H1 (cell line): ENCODE results near the gene HMGN1. TPM values are rescaled to one million over a fixed set of nuclear protein-coding genes. Genes with fewer than 3 reads are reported as not detected.

ENCODE experiments used
- BCL11A ChIP-seq, 2 experiments: IDR thresholded peaks; one replicate each; pipeline ENCODE4 v1.6.1; 2011; ENCODE audit warnings: low read depth in 2 of 2, low read length in 2 of 2, mild to moderate bottlenecking in 2 of 2
- JUN ChIP-seq: IDR thresholded peaks from 2 replicates; pipeline ENCODE4 v1.6.1; 2011; ENCODE audit warnings: low read depth, mild to moderate bottlenecking, improper control_type of control experiment, low read length
- NANOG ChIP-seq: IDR thresholded peaks from 2 replicates; pipeline ENCODE4 v1.6.1; 2011; ENCODE audit warnings: low read length, low read depth, mild to moderate bottlenecking, inconsistent platforms; ENCODE audit not compliant: insufficient read depth, poor library complexity, severe bottlenecking
- TEAD4 ChIP-seq: IDR thresholded peaks from 2 replicates; pipeline ENCODE4 v1.6.1; 2012; ENCODE audit warnings: low read depth, low read length, inconsistent platforms, mixed read lengths
- polyA plus RNA-seq, 7 experiments: library from polyadenylated mRNA; depleted of rRNA in 3 of 7; stranded (reverse) in 5 of 7; unstranded in 2 of 7; fragments of >200 nt in 5 of 7; fragments of 200-250 nt in 2 of 7; gene quantifications; 1 replicate in 5 of 7; 2 replicates in 1 of 7; 4 replicates in 1 of 7; pipeline versions ENCODE4 v1.2.1 to v1.2.3, GENCODE V29; 2011 to 2013; ENCODE audit warnings: missing spikeins in 2 of 7, mixed read lengths in 2 of 7
- total RNA-seq: library from RNA; stranded (reverse); fragmentation: NEBNext Ultra II Directional; extraction: Animal tissue kit (Norgen Biotek cat#: 25700); gene quantifications from 2 replicates; pipeline ENCODE4 v1.2.1, GENCODE V29; 2021

HMGN1 gene
- total and polyA plus RNA-seq, 2 of the 8 experiments (the other 6 are each of a cell fraction or from before 2014, with no cell fraction given), result 279 to 505 TPM

- TF ChIP-seq JUN (no peak), TEAD4 (no peak), BCL11A (IDR thresholded peaks at IDR 0.05; ENCODE audit: low read depth in 2 of 2, low read length in 2 of 2) (no peak), NANOG (no peak)
These were observed 18.9 kb downstream of the HMGN1 start (continued) for GRCh38 chr21:39330001-39330400.
